DOHH2 (cell line): Measurements from ENCODE around the gene WTAP.

Source experiments
- CTCF ChIP-seq: fragments of 200-600 bp; sonication (generic); IDR thresholded peaks from one replicate; pipeline ENCODE4 v1.5.1; 2014; ENCODE audit warnings: antibody characterized with exemption, mild to moderate bottlenecking, low read depth, low read length; ENCODE audit not compliant: poor library complexity, severe bottlenecking
- EZH2phosphoT487 ChIP-seq: fragments of 200-600 bp; sonication (generic); IDR thresholded peaks from 2 replicates; pipeline ENCODE4 v1.6.1; 2017; ENCODE audit warnings: borderline replicate concordance, mild to moderate bottlenecking, antibody characterized with exemption, low read length, moderate library complexity, mixed read lengths

- TF ChIP-seq CTCF (no peak), EZH2phosphoT487 (no peak)
These were observed 77.2 kb downstream of the WTAP start for GRCh38 chr6:159804504-159804903.
